ENCODE results near the gene SLC30A2. TPM values are rescaled to one million over a fixed set of nuclear protein-coding genes. Genes with fewer than 3 reads are reported as not detected.

The SLC30A2 gene
- total and polyA plus RNA-seq, 4 donors: under 0.01 to 0.12 (median 0.05) TPM; not detected in 1

DNA sequence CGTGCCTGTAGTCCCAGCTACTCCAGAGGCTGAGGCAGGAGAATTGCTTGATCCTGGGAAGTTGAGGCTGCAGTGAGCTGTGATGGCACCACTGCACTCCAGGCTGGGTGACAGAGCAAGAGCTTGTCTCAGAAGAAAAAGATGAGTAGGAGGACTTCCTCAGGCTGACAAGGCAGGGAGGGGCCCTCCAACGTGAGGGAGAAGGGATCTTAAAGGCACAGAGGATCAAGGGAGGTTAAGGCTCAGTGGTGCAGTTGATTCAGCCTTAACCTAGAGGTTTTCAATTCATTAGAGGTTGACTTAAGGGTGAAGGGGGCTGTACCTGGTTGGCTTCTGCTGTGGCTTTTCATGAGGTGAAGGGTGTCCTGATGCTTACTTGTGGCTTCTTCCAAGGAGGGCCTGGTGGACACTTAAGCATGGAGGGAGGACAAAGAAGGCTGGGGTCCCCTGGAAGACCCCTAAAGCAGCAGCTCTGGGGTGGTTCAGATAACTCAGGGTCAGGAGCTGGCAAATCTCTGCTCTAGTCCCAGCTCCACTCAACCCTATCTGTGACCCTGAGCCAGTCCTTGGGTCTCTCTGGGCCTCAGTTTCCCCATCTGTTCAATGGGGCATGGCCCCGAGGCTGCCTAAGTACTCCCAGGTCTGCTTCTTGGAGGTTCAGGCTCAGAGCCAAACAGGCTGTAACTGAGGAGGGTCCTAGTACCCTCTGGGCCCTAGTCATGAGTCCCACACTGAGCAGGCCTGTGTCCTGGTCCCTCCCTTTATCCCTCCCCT is 18.0 kb downstream of the SLC30A2 start:
- TF ChIP-seq, protein P1, sequence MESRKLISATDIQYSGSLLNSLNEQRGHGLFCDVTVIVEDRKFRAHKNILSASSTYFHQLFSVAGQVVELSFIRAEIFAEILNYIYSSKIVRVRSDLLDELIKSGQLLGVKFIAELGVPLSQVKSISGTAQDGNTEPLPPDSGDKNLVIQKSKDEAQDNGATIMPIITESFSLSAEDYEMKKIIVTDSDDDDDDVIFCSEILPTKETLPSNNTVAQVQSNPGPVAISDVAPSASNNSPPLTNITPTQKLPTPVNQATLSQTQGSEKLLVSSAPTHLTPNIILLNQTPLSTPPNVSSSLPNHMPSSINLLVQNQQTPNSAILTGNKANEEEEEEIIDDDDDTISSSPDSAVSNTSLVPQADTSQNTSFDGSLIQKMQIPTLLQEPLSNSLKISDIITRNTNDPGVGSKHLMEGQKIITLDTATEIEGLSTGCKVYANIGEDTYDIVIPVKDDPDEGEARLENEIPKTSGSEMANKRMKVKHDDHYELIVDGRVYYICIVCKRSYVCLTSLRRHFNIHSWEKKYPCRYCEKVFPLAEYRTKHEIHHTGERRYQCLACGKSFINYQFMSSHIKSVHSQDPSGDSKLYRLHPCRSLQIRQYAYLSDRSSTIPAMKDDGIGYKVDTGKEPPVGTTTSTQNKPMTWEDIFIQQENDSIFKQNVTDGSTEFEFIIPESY (IDR thresholded peaks at IDR 0.05): no peak
- no peak for TF ChIP-seq YY1 (IDR thresholded peaks at IDR 0.05)
- no peak for TF ChIP-seq HNF4G (IDR thresholded peaks at IDR 0.05)
- TF ChIP-seq, protein P2, sequence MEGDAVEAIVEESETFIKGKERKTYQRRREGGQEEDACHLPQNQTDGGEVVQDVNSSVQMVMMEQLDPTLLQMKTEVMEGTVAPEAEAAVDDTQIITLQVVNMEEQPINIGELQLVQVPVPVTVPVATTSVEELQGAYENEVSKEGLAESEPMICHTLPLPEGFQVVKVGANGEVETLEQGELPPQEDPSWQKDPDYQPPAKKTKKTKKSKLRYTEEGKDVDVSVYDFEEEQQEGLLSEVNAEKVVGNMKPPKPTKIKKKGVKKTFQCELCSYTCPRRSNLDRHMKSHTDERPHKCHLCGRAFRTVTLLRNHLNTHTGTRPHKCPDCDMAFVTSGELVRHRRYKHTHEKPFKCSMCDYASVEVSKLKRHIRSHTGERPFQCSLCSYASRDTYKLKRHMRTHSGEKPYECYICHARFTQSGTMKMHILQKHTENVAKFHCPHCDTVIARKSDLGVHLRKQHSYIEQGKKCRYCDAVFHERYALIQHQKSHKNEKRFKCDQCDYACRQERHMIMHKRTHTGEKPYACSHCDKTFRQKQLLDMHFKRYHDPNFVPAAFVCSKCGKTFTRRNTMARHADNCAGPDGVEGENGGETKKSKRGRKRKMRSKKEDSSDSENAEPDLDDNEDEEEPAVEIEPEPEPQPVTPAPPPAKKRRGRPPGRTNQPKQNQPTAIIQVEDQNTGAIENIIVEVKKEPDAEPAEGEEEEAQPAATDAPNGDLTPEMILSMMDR (IDR thresholded peaks at IDR 0.05; ENCODE audit: low read depth, low read length, missing input control): no peak
- TF ChIP-seq HNF4A (conservative IDR thresholded peaks at IDR 0.05): no peak
- TF ChIP-seq NR2F2 (IDR thresholded peaks at IDR 0.05): no peak
- TF ChIP-seq, protein P3, sequence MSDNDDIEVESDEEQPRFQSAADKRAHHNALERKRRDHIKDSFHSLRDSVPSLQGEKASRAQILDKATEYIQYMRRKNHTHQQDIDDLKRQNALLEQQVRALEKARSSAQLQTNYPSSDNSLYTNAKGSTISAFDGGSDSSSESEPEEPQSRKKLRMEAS (IDR thresholded peaks at IDR 0.05): no peak
- TF ChIP-seq, protein P4, sequence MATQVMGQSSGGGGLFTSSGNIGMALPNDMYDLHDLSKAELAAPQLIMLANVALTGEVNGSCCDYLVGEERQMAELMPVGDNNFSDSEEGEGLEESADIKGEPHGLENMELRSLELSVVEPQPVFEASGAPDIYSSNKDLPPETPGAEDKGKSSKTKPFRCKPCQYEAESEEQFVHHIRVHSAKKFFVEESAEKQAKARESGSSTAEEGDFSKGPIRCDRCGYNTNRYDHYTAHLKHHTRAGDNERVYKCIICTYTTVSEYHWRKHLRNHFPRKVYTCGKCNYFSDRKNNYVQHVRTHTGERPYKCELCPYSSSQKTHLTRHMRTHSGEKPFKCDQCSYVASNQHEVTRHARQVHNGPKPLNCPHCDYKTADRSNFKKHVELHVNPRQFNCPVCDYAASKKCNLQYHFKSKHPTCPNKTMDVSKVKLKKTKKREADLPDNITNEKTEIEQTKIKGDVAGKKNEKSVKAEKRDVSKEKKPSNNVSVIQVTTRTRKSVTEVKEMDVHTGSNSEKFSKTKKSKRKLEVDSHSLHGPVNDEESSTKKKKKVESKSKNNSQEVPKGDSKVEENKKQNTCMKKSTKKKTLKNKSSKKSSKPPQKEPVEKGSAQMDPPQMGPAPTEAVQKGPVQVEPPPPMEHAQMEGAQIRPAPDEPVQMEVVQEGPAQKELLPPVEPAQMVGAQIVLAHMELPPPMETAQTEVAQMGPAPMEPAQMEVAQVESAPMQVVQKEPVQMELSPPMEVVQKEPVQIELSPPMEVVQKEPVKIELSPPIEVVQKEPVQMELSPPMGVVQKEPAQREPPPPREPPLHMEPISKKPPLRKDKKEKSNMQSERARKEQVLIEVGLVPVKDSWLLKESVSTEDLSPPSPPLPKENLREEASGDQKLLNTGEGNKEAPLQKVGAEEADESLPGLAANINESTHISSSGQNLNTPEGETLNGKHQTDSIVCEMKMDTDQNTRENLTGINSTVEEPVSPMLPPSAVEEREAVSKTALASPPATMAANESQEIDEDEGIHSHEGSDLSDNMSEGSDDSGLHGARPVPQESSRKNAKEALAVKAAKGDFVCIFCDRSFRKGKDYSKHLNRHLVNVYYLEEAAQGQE (IDR thresholded peaks at IDR 0.05): no peak
- TF ChIP-seq FOXA1 (IDR thresholded peaks at IDR 0.05): no peak
- no peak for TF ChIP-seq FOXA2 (IDR thresholded peaks at IDR 0.05)
- no peak for TF ChIP-seq TAF1 (conservative IDR thresholded peaks at IDR 0.05)
- TF ChIP-seq GABPA (IDR thresholded peaks at IDR 0.05 in 1 of 2, conservative IDR thresholded peaks at IDR 0.05 in 1 of 2): no peak
- no peak for TF ChIP-seq JUND (IDR thresholded peaks at IDR 0.05)
- no peak for TF ChIP-seq RXRA (IDR thresholded peaks at IDR 0.05)
- no peak for TF ChIP-seq RAD21 (IDR thresholded peaks at IDR 0.05)
- WGBS: 43% methylated on average over 3 of the region's 3 CpGs
- no peaks in the 10 kb centered on the region for H3K27me3 ChIP-seq (ENCODE audit: control insufficient read depth in 4 of 4, insufficient read depth in 4 of 4, low read length in 3 of 4)
- no peak overlapping the region for H3K27ac ChIP-seq (ENCODE audit: low read depth in 1 of 2, low read length in 2 of 2)
- H3K9me3 ChIP-seq (ENCODE audit: control insufficient read depth in 4 of 4, low read length in 3 of 4): no peaks in the 10 kb centered on the region
- H3K4me3 ChIP-seq (ENCODE audit: low read depth in 1 of 3, low read length in 3 of 3): no peak overlapping the region
- no peaks in the 10 kb centered on the region for H3K36me3 ChIP-seq (ENCODE audit: control insufficient read depth in 4 of 4, insufficient read depth in 3 of 4, low read depth in 1 of 4, low read length in 3 of 4)
- H3K4me1 ChIP-seq (ENCODE audit: control insufficient read depth in 4 of 4, insufficient read depth in 4 of 4, low read length in 3 of 4): no peaks in the 10 kb centered on the region
- no peak overlapping the region for H3K9ac ChIP-seq (ENCODE audit: low read depth in 1 of 2, low read length in 2 of 2)
- DNase-seq (ENCODE audit: low spot score): no peak

DNA sequence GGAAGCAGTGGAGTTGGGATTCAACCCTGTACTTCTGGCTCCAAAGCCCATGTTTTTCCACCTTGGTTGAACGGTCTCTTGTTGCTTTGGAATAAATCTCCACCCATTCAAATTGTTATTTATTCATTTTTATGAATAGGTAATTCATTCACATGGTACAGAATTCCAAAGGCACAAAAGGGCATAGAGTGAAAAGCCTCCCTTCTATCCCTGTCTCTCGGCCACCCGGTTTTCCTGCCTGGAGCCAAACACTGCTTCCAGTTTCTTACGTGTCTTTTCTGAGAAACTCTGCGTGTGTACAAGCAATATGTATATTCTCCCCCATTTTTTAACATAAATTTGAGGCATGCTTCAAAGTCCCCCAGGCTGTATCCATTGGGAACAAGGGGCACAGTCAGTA is 20.4 kb downstream of the SLC30A2 start:
- WGBS: 80% methylated on average over 5 of the region's 5 CpGs
- DNase-seq (ENCODE audit: low spot score): no peak
- H3K9ac ChIP-seq (ENCODE audit: low read depth in 1 of 2, low read length in 2 of 2): no peak overlapping the region
- TF ChIP-seq, protein P2 (IDR thresholded peaks at IDR 0.05; ENCODE audit: low read depth, low read length, missing input control): no peak
- TF ChIP-seq, protein P1 (IDR thresholded peaks at IDR 0.05): no peak
- no peak for TF ChIP-seq RAD21 (IDR thresholded peaks at IDR 0.05)
- no peak for TF ChIP-seq HNF4G (IDR thresholded peaks at IDR 0.05)
- TF ChIP-seq FOXA1 (IDR thresholded peaks at IDR 0.05): no peak
- TF ChIP-seq RXRA (IDR thresholded peaks at IDR 0.05): no peak
- TF ChIP-seq EGR1 (IDR thresholded peaks at IDR 0.05; ENCODE audit: low read depth in 2 of 2): no peak
- TF ChIP-seq GABPA (IDR thresholded peaks at IDR 0.05 in 1 of 2, conservative IDR thresholded peaks at IDR 0.05 in 1 of 2): no peak
- no peak for TF ChIP-seq TAF1 (conservative IDR thresholded peaks at IDR 0.05)
- no peak for TF ChIP-seq JUND (IDR thresholded peaks at IDR 0.05)

More for the DNA sequence above, 20.4 kb downstream of the SLC30A2 start:
- peaks cover 0 to 2% (median 0%) of the 10 kb centered on the region in 4 donors for H3K4me1 ChIP-seq (ENCODE audit: control insufficient read depth in 4 of 4, insufficient read depth in 4 of 4, low read length in 3 of 4)
- H3K4me3 ChIP-seq (ENCODE audit: low read depth in 1 of 3, low read length in 3 of 3): no peak overlapping the region
- no peaks in the 10 kb centered on the region for H3K9me3 ChIP-seq (ENCODE audit: control insufficient read depth in 4 of 4, low read length in 3 of 4)
- no peaks in the 10 kb centered on the region for H3K27me3 ChIP-seq (ENCODE audit: control insufficient read depth in 4 of 4, insufficient read depth in 4 of 4, low read length in 3 of 4)
- no peak overlapping the region for H3K27ac ChIP-seq (ENCODE audit: low read depth in 1 of 2, low read length in 2 of 2)
- H3K36me3 ChIP-seq (ENCODE audit: control insufficient read depth in 4 of 4, insufficient read depth in 3 of 4, low read depth in 1 of 4, low read length in 3 of 4): no peaks in the 10 kb centered on the region
